Right atrium auricular region (tissue), 2 donors: Measurements from ENCODE around the gene RPS15. TPM values are rescaled to one million over a fixed set of nuclear protein-coding genes. Genes with fewer than 3 reads are reported as not detected.

Source experiments
- DNase-seq: peaks from one replicate; pipeline ENCODE4 v3.0.0-alpha.2; 2019; ENCODE audit warnings: low spot score
- H3K27ac ChIP-seq, 2 donors: fragments of 200-600 bp; sonication (generic); 1 replicate in 1 of 2; 2 replicates in 1 of 2; pipeline ENCODE4 v1.5.1; 2016 to 2019
- H3K27me3 ChIP-seq, 2 donors: fragments of 200-600 bp; sonication (generic); one replicate each; pipeline versions ENCODE4 v1.5.1 to v1.6.0; 2017 to 2019
- H3K36me3 ChIP-seq: fragments of 200-600 bp; sonication (generic); one replicate; pipeline ENCODE4 v1.5.1; 2016
- H3K4me1 ChIP-seq, 2 donors: fragments of 200-600 bp; sonication (generic); one replicate each; pipeline versions ENCODE4 v1.5.1 to v1.6.0; 2017 to 2019
- H3K4me3 ChIP-seq, 2 donors: fragments of 200-600 bp; sonication (generic); 1 replicate in 1 of 2; 2 replicates in 1 of 2; pipeline ENCODE4 v1.5.1; 2017 to 2019; ENCODE audit warnings: mild to moderate bottlenecking in 1 of 2, moderate library complexity in 1 of 2
- H3K9me3 ChIP-seq, 2 donors: fragments of 200-600 bp; sonication (generic); one replicate each; pipeline ENCODE4 v1.5.1; 2019
- total RNA-seq, 2 donors: library from RNA; depleted of rRNA; stranded (reverse); fragments of >200 nt; gene quantifications; one replicate each; pipeline ENCODE4 v1.1.0, GENCODE V29; 2016
- TF ChIP-seq, protein P1 (sequence below), 2 donors: fragments of 200-600 bp; sonication (generic); IDR thresholded peaks; one replicate each; pipeline ENCODE4 v1.5.1; 2019; ENCODE audit warnings: antibody characterized with exemption in 2 of 2

The RPS15 gene
- total RNA-seq, 2 donors from 2014 or later = 1,712 to 2,156 TPM

DNA sequence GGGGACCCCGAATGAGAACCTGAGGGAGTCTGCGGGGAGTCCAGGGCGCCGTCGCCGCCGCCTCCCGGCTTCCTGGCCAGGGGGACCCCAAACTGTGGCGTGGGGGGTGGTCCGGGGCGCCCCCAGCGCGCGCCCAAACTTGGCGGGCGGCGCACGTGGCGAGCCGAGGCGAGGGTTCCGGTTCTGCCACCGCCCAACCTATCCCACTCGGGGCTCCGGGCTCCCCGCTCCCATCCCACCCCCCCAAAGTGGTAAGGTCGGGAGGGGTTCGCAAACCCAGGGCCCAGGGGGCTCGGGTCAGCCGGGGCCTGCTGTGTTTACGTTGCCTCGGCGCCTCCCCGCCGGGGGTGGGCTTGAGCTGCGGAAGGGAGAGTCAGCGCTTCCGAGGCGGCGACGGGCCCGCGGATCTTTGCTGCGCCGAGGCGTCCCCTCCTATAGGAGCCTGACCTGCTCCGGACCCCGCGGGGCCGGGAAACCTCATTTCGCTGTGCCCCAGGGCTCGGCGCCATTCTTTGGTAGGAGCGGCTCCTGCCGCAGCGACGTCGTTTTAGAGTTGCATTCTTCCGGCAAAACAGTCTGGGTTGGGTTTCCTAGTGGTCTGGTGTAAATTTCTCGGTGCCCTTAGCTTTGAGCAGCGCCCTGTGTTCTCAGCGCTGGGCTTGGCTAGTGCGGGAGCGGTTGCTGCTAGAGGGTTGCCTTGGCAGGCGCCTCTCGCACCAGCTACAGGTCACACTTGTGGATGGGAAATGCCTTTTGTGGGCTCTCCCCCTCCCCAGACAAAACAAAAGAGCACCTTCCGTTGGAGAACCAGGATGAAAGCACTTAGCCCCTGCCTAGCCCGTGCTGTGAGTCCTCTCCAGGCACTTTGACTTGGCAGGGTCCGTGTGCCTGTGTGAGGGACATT, 29.6 kb upstream of the RPS15 start:
- Histone ChIP-seq H3K4me1 (peaks cover 0 to 56% of the 10 kb centered on the region in 2 donors), H3K4me3 (peak overlapping the region; percentile 94 to 100), H3K27me3 (no peaks in the 10 kb centered on the region), H3K27ac (peak overlapping the region; percentile 97 to 98), H3K36me3 (peaks cover 5% of the 10 kb centered on the region), H3K9me3 (no peaks in the 10 kb centered on the region)
- no peak for DNase-seq
- TF ChIP-seq, protein P1, sequence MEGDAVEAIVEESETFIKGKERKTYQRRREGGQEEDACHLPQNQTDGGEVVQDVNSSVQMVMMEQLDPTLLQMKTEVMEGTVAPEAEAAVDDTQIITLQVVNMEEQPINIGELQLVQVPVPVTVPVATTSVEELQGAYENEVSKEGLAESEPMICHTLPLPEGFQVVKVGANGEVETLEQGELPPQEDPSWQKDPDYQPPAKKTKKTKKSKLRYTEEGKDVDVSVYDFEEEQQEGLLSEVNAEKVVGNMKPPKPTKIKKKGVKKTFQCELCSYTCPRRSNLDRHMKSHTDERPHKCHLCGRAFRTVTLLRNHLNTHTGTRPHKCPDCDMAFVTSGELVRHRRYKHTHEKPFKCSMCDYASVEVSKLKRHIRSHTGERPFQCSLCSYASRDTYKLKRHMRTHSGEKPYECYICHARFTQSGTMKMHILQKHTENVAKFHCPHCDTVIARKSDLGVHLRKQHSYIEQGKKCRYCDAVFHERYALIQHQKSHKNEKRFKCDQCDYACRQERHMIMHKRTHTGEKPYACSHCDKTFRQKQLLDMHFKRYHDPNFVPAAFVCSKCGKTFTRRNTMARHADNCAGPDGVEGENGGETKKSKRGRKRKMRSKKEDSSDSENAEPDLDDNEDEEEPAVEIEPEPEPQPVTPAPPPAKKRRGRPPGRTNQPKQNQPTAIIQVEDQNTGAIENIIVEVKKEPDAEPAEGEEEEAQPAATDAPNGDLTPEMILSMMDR (IDR thresholded peaks at IDR 0.05) = no peak

DNA sequence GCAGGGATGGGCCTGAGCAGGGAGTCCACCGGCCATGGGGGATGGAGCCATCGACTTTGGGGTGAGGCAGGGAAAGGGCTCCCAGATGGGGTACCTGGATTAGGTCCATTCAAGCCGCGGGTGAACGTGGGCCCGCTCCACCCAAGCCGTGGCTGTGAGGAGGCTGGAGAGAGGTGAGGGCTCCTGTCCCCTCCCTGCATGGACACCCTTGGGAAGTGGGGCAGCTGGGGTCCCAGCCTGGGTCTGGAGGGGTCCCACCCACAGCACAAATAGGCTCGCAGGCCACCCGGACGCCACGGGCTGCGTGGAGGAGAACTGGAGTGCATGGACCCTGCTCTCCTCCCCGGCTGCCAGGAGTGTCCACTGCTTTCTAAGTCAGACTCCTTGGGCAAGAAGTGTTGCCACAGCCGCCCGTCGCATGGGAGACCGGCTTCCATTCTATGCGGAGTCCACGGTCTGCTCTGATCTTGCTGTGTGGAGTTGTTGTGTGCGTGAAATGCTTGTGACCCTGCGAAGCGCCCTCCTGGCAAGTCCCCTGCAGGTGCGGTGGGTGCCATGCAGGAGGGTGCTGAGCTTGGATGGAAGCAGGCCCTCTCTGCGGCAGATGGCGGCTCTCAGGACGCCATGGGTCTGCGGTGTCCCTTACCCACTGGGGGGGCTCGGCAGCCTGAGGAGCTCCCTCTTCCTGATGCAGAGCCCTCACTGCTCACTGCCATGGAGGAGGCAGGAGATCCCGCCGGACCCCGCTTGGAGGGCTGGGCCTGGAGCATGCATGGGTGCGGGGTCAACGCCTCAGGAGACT, 28.8 kb upstream of the RPS15 start:
- TF ChIP-seq, protein P1 (IDR thresholded peaks at IDR 0.05) = no peak
- Histone ChIP-seq H3K4me3 (peak overlapping the region; percentile 94 to 100), H3K27me3 (no peaks in the 10 kb centered on the region), H3K27ac (peak overlapping the region; percentile 97 to 98), H3K9me3 (no peaks in the 10 kb centered on the region), H3K4me1 (peaks cover 0 to 62% of the 10 kb centered on the region in 2 donors), H3K36me3 (peaks cover 5% of the 10 kb centered on the region)
- no peak for DNase-seq

DNA sequence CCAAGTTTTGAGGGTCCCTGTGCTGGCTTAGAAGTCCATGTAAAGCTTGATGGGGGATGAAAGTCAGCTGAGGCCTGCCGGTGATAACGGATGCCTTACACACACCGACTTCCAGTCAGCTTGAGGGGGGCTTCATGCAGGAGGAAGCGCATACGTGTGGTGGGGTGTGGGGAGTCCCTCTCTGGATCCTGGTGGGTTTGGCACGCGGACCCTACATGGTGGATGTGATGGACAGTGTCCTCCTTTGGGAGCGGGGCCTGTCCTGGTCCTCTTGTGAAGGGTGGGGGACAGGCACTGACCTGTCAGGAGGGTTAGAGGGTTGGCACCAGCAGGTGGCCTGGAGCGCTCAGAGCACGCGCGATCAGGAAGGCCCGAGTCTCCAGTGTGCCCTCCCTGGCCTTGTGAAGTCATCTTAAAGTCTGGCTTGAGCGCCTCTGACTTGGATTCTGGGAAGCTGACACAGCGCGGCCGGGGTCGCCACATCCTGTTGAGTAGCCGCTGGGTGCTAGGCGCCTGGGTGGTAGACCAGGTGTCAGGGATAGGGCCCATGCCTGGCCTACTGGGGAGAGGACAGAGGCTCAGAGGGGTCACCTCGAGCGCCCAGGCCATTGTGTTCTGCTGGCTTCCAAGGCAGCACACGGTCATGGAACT, 27.9 kb upstream of the RPS15 start:
- H3K36me3 ChIP-seq = peaks cover 5% of the 10 kb centered on the region
- TF ChIP-seq, protein P1 (IDR thresholded peaks at IDR 0.05) = no peak
- H3K27ac ChIP-seq = peak overlapping the region; percentile 79 to 98
- H3K4me1 ChIP-seq = peaks cover 0 to 71% of the 10 kb centered on the region in 2 donors
- peak overlapping the region in 1 of 2 donors; percentile 100 for H3K4me3 ChIP-seq
- H3K27me3 ChIP-seq = no peaks in the 10 kb centered on the region
- no peak for DNase-seq
- no peaks in the 10 kb centered on the region for H3K9me3 ChIP-seq

DNA sequence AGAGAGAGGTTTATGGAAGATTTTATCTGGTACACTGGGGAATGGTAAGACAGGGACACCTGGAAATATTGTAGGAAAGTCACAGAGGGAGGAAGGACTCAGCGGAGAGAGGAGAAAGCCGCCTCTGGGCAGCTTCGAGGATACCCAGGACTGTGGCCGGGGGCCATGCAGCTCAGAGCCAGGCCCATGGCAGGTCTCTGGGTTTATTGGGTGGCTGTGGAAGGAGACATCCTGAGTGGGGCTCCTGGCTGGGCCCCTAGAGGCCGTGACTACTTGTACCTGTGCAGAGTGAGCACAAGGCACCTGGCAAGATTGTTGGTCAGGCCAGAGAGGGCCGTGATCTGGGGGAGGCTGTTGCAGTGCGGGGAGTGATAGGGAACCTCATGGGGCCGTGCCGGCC, 27.4 kb upstream of the RPS15 start:
- no peak for DNase-seq
- Histone ChIP-seq H3K4me1 (peaks cover 0 to 76% of the 10 kb centered on the region in 2 donors), H3K9me3 (no peaks in the 10 kb centered on the region), H3K4me3 (no peak overlapping the region), H3K36me3 (peaks cover 5% of the 10 kb centered on the region), H3K27me3 (no peaks in the 10 kb centered on the region), H3K27ac (peak overlapping the region; percentile 79 to 98)
- TF ChIP-seq, protein P1 (IDR thresholded peaks at IDR 0.05) = no peak

DNA sequence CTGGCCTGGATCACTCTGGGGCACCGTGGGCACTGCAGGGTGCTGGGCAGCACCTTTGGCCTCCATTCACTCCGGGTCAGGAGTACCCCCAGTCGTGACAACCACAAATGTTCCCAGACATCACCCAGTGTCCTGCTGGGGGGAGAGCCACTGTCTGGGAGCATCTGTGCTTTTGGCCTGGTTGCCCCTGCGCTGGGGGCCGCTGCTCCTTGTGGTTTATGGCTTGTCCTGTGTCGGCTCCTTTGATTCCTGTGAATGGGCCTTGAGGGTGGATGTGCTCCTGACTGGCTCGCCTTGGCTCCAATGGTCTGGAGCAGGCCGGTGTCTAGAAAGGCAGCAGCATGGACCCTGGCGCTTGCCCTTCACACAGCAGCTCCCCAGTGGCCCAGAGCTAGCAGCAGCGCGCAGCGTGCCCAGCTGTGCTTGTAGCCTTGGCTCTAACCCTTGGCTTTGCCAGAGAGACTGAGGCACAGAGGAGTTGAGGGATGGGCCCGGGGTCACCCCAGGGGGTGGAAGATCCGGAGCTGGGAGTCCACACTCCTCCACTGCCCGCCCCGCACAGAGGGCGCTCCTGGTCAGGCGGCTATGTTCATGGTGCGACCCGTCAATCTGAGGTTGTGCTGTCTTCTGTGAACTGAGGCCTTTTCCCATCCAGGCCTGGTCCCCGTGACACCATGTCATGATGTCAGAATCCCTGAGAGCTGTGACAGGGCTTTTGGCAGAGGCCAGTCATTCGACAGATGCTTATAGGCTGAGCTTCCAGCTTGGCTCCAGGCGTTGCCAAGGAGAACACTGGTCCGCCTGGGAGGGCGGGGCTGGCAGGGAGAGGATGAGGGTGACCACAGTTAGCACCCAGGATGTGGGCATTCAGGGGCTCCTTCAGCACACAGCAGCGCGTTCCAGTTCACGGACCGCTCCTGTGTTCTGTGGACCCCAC, 26.7 kb upstream of the RPS15 start:
- Histone ChIP-seq H3K4me3 (no peak overlapping the region), H3K27me3 (no peaks in the 10 kb centered on the region), H3K36me3 (peaks cover 5% of the 10 kb centered on the region), H3K4me1 (peaks cover 0 to 82% of the 10 kb centered on the region in 2 donors), H3K9me3 (no peaks in the 10 kb centered on the region), H3K27ac (peak overlapping the region; percentile 79 to 98)
- TF ChIP-seq, protein P1 (IDR thresholded peaks at IDR 0.05) = no peak
- DNase-seq = peak; percentile 87
